Measurements from ENCODE around the gene ZNF345. TPM values are rescaled to one million over a fixed set of nuclear protein-coding genes. Genes with fewer than 3 reads are reported as not detected.

Gene ZNF345
- 10 to 100 TPM in 1 of 4 donors, 1 to 10 TPM in 3; 6.1 to 11.8 (median 7.3) TPM for total RNA-seq

GRCh38 chr19:36850559-36851442 lies at the start of gene ZNF345:
ZNF345 (plus strand) TSS chr19:36850876; CDS start chr19:36876831, 25,955 bp downstream.
- DNase-seq (ENCODE audit: low spot score in 2 of 2), result peak; percentile 80 to 90
- WGBS, 2 donors, result 0% methylated on average over 36 to 42 of the region's 43 CpGs
- H3K4me3 ChIP-seq, result peak within 1 kb of the TSS; percentile 48 to 85 (median 67)
- H3K27ac ChIP-seq, result peak within 1 kb of the TSS; percentile 52 to 90 (median 74)
- peaks cover 0 to 26% (median 10%) of the 10 kb centered on the region in 4 donors for H3K4me1 ChIP-seq
- peak in 1 of 5 experiments; percentile 23 for TF ChIP-seq CTCF (IDR thresholded peaks at IDR 0.05)
- TF ChIP-seq EP300 (IDR thresholded peaks at IDR 0.05), result peak in 1 of 2 donors; percentile 71
- TF ChIP-seq POLR2A (IDR thresholded peaks at IDR 0.05), result peak in 1 of 2 donors; percentile 27
- H3K9me3 ChIP-seq, result peaks cover 0 to 33% (median 4%) of the 10 kb centered on the region in 4 donors
- H3K27me3 ChIP-seq, result no peaks in the 10 kb centered on the region
- peaks cover 0 to 60% (median 12%) of the 10 kb centered on the region in 3 donors for H3K36me3 ChIP-seq

- no peak for TF ChIP-seq CTCF (IDR thresholded peaks at IDR 0.05)
- TF ChIP-seq POLR2A (IDR thresholded peaks at IDR 0.05), result no peak
- WGBS, 2 donors, result 92 to 96% methylated on average over 1 of the region's 1 CpG
- no peaks in the 10 kb centered on the region for H3K4me1 ChIP-seq
- no peak overlapping the region for H3K4me3 ChIP-seq
- DNase-seq (ENCODE audit: low spot score in 2 of 2), result no peak
- H3K27ac ChIP-seq, result no peak overlapping the region
- H3K27me3 ChIP-seq, result no peaks in the 10 kb centered on the region
- peaks cover 4 to 100% (median 9%) of the 10 kb centered on the region in 3 donors for H3K36me3 ChIP-seq
- peaks cover 0 to 99% (median 45%) of the 10 kb centered on the region in 4 donors for H3K9me3 ChIP-seq
Observed at GRCh38 chr19:36805364-36805763, 45.3 kb upstream of the ZNF345 start.

DNA sequence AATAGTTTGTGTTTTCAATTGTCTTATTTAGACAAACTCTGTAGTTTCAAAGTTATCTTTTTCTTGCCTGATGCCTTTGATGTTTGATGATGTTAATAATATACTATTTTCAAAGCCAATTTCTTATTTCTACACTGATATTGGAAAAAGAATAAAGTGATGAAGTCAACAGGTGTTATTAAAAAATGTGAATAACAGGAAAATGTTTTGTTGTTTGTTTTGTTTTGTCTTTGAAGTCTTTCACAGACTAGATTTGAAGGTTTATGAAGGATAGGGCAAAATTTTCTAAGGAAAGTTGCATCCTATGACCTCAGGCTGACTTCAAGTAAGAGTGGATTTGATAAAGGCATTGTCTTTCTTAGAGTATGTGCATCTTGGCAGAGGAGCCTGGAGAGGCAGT lies 43.6 kb upstream of the ZNF345 start:
- TF ChIP-seq CTCF (IDR thresholded peaks at IDR 0.05) (no peak), POLR2A (IDR thresholded peaks at IDR 0.05) (no peak), EP300 (IDR thresholded peaks at IDR 0.05) (no peak)
- Histone ChIP-seq H3K27me3 (no peaks in the 10 kb centered on the region), H3K9me3 (peaks cover 0 to 99% (median 56%) of the 10 kb centered on the region in 4 donors), H3K27ac (no peak overlapping the region), H3K4me3 (no peak overlapping the region), H3K4me1 (no peaks in the 10 kb centered on the region), H3K36me3 (peaks cover 2 to 100% (median 9%) of the 10 kb centered on the region in 3 donors)
- DNase-seq (ENCODE audit: low spot score in 2 of 2), result no peak

GRCh38 chr19:36819130-36819630 lies 31.5 kb upstream of the ZNF345 start:
- H3K4me1 ChIP-seq, result no peaks in the 10 kb centered on the region
- WGBS, 2 donors, result 98% methylated on average over 7 of the region's 7 CpGs
- H3K36me3 ChIP-seq, result peaks cover 12 to 100% (median 44%) of the 10 kb centered on the region in 3 donors
- H3K9me3 ChIP-seq, result peaks cover 19 to 100% (median 59%) of the 10 kb centered on the region in 4 donors
- H3K27me3 ChIP-seq, result no peaks in the 10 kb centered on the region
- H3K4me3 ChIP-seq, result no peak overlapping the region
- no peak overlapping the region for H3K27ac ChIP-seq
- TF ChIP-seq POLR2A (IDR thresholded peaks at IDR 0.05), result no peak
- TF ChIP-seq CTCF (IDR thresholded peaks at IDR 0.05), result no peak
- no peak for TF ChIP-seq EP300 (IDR thresholded peaks at IDR 0.05)
- DNase-seq (ENCODE audit: low spot score in 2 of 2), result no peak

GRCh38 chr19:36821758-36822157 lies 28.9 kb upstream of the ZNF345 start:
- H3K9me3 ChIP-seq, result peaks cover 12 to 100% (median 59%) of the 10 kb centered on the region in 4 donors
- H3K4me3 ChIP-seq, result no peak overlapping the region
- WGBS, 2 donors, result 97 to 99% methylated on average over 5 of the region's 5 CpGs
- no peaks in the 10 kb centered on the region for H3K27me3 ChIP-seq
- H3K36me3 ChIP-seq, result peaks cover 12 to 100% (median 54%) of the 10 kb centered on the region in 3 donors
- DNase-seq (ENCODE audit: low spot score in 2 of 2), result no peak
- TF ChIP-seq POLR2A (IDR thresholded peaks at IDR 0.05) (no peak), EP300 (IDR thresholded peaks at IDR 0.05) (no peak), CTCF (IDR thresholded peaks at IDR 0.05) (no peak)
- no peak overlapping the region for H3K27ac ChIP-seq
- H3K4me1 ChIP-seq, result no peaks in the 10 kb centered on the region

All from tibial nerve (tissue), 4 donors.